ENCODE data around the gene NFATC2. TPM values are rescaled to one million over a fixed set of nuclear protein-coding genes. Genes with fewer than 3 reads are reported as not detected.
A peak's percentile ranks its signal among the peaks of the same experiment; 100 is the strongest.

NFATC2 gene
- total RNA-seq, 2 donors from 2014 or later = 5.8 to 7.3 TPM

DNA sequence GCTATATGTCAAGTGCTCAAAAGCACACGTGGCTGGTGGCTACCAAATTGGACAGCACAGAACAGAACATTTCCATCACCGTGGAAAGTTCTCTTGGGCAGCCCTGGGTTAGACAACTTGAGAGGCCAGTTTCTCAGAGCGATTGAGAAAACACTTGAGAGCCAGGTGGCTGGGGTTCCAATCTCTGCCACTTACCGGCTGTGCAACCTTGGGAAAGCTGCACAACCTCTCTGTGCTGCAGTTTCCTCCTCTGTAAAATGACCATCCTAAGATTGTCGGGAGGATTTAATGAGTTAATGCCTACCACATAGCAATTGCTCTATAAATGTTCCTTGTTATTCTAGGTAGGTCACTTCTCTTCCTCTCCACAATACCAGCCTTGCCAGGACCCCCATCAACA is 25.1 kb upstream of the NFATC2 start:
- Histone ChIP-seq H3K9me3 (no peaks in the 10 kb centered on the region), H3K27ac (no peak overlapping the region), H3K27me3 (peaks cover 15% of the 10 kb centered on the region), H3K9ac (ENCODE audit: low read depth in 2 of 2, low read length in 2 of 2) (no peak overlapping the region), H3K4me1 (no peaks in the 10 kb centered on the region), H3K36me3 (no peaks in the 10 kb centered on the region), H3K4me3 (no peak overlapping the region)
- TF ChIP-seq, protein P1, sequence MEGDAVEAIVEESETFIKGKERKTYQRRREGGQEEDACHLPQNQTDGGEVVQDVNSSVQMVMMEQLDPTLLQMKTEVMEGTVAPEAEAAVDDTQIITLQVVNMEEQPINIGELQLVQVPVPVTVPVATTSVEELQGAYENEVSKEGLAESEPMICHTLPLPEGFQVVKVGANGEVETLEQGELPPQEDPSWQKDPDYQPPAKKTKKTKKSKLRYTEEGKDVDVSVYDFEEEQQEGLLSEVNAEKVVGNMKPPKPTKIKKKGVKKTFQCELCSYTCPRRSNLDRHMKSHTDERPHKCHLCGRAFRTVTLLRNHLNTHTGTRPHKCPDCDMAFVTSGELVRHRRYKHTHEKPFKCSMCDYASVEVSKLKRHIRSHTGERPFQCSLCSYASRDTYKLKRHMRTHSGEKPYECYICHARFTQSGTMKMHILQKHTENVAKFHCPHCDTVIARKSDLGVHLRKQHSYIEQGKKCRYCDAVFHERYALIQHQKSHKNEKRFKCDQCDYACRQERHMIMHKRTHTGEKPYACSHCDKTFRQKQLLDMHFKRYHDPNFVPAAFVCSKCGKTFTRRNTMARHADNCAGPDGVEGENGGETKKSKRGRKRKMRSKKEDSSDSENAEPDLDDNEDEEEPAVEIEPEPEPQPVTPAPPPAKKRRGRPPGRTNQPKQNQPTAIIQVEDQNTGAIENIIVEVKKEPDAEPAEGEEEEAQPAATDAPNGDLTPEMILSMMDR (IDR thresholded peaks at IDR 0.05) = no peak
- DNase-seq = no peak
- intact Hi-C loops (cut with DNase I) = no loop called here

DNA sequence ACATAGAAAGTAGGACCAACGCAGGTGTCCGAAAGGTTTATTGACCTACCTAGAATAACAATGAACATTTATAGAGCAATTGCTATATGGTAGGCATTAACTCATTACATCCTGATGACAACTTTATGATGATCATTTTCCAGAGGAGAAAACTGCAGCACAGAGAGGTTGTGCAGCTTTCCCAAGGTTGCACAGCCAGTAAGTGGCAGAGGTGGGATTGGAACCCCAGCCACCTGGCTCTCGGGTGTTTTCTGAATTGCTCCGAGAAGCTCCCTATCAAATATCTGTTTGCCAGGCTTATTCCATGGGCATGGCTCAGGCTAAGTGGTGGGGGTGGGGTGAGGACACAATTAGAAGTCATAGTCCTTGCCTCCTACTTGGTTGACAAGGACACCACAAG is 24.1 kb upstream of the NFATC2 start:
- H3K9ac ChIP-seq (ENCODE audit: low read depth in 2 of 2, low read length in 2 of 2) = no peak overlapping the region
- intact Hi-C loops (cut with DNase I) = no loop called here
- no peaks in the 10 kb centered on the region for H3K4me1 ChIP-seq
- no peak overlapping the region for H3K4me3 ChIP-seq
- no peaks in the 10 kb centered on the region for H3K36me3 ChIP-seq
- H3K27me3 ChIP-seq = peaks cover 25% of the 10 kb centered on the region
- TF ChIP-seq, protein P1 (IDR thresholded peaks at IDR 0.05) = no peak
- H3K9me3 ChIP-seq = no peaks in the 10 kb centered on the region
- no peak for DNase-seq
- H3K27ac ChIP-seq = no peak overlapping the region

DNA sequence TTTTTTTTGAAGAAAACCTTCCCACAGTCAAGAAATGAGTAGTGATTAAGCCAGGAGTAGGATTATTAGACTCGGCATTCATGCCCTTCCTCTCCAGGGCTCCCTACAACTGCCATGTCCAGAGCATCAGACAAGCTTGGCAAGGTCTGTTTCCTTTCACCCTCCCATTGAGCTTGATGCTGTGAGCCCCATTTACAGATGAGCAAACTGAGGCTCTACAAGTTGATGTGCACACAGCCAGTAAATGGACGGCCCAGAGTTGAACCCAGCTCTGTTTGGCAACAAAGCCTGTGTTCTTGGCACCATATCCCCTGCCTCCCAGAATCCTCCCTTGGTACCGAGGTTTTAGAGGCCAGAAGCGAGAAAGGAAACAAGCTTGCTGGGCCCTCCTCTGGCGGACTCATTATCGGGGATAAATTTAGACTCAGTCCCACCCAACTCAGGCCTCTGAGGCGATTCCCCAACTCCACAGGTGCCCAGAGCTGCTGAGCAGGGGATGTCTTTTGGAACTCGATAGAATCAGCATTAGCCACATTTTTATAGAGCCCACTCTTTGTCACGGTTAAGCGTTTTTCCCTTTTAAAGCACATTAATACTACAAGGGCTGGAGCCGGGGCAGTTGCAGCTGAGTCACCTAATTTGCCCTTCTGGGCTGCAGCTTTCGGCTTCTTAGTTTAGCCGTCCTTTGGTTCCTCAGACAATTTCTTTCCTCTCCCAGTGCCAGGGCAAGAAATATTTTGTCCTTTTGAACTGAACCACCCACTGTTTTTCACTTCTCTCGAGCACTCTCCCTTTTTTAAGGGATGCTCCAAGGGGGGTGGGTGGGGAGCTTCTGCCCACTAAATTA is 23.0 kb upstream of the NFATC2 start:
- no peaks in the 10 kb centered on the region for H3K4me1 ChIP-seq
- intact Hi-C loops (cut with DNase I) = no loop called here
- H3K27ac ChIP-seq = no peak overlapping the region

DNA sequence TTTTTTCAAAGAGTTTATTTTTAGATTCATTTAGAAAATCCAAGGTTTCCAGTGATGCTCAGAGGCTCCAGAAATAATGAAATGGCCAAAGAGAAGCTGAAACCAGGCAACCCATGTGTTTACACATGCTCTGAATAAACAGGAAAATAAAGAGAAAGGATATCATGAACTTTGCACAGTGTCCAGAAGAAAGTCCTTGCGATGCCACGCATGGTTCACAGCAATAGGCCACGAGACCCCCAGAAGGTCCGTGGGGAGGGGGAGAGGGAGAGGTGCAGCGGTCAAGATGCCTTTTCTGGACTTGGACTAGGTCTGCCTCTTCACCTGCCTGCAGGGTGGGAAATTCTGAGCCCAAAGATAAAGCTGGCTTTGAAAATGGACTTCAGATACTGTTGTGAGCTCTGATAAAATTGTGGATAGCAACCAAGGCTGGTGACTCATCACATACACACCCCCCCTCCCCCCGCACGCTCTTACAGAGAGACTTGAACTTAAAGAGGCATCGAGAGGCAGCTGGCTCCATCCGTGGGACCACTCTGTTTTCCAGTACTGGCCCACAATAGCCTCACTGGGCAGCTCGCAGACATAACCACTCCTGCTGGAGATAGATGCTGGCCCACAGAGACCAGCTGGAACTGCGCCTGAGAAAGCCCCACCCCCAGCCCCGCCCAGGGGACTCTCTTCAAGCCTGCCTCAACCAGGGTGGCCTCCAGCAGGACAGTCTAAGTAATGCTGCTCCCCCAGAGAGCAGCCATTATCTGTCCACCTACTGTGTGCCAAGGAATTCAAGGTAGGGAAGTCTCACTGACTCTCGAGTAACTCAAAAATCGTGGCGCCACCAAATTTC is 21.2 kb upstream of the NFATC2 start:
- H3K27me3 ChIP-seq = peaks cover 36% of the 10 kb centered on the region
- no peaks in the 10 kb centered on the region for H3K9me3 ChIP-seq
- no peaks in the 10 kb centered on the region for H3K4me1 ChIP-seq
- no peak overlapping the region for H3K9ac ChIP-seq (ENCODE audit: low read depth in 2 of 2, low read length in 2 of 2)
- intact Hi-C loops (cut with DNase I) = no loop called here
- DNase-seq = peak; percentile 56
- TF ChIP-seq, protein P1 (IDR thresholded peaks at IDR 0.05) = no peak
- H3K36me3 ChIP-seq = no peaks in the 10 kb centered on the region
- peak overlapping the region; percentile 70 for H3K27ac ChIP-seq
- no peak overlapping the region for H3K4me3 ChIP-seq

More for the DNA sequence above, 23.0 kb upstream of the NFATC2 start:
- no peaks in the 10 kb centered on the region for H3K9me3 ChIP-seq
- TF ChIP-seq, protein P1 (IDR thresholded peaks at IDR 0.05) = no peak
- H3K36me3 ChIP-seq = no peaks in the 10 kb centered on the region
- no peak overlapping the region for H3K9ac ChIP-seq (ENCODE audit: low read depth in 2 of 2, low read length in 2 of 2)
- H3K27me3 ChIP-seq = peaks cover 31% of the 10 kb centered on the region
- H3K4me3 ChIP-seq = no peak overlapping the region
- DNase-seq = no peak

DNA sequence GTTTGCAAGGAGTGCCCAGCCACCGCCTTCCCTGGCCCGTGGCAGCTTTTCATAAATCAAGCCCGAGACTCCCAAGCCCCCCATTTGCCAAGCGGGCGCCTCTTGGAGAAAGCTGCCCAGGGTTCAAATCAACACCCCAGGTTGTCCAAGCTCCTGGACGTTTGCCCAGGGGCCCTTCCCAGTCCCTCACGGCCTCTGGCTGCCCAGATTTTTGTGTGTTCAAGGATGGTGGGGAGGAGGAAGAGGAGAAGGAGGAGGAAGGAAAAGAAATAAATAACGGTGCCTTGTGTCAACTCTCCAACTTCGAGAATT is 20.6 kb upstream of the NFATC2 start:
- no peak overlapping the region for H3K9ac ChIP-seq (ENCODE audit: low read depth in 2 of 2, low read length in 2 of 2)
- DNase-seq = no peak
- H3K9me3 ChIP-seq = no peaks in the 10 kb centered on the region
- peak overlapping the region; percentile 70 for H3K27ac ChIP-seq
- H3K4me3 ChIP-seq = no peak overlapping the region
- TF ChIP-seq, protein P1 (IDR thresholded peaks at IDR 0.05) = no peak
- peaks cover 36% of the 10 kb centered on the region for H3K27me3 ChIP-seq
- no peaks in the 10 kb centered on the region for H3K36me3 ChIP-seq
- H3K4me1 ChIP-seq = no peaks in the 10 kb centered on the region
- intact Hi-C loops (cut with DNase I) = no loop called here
